ENCODE data around the gene GAL3ST2.

The GAL3ST2 gene

DNA sequence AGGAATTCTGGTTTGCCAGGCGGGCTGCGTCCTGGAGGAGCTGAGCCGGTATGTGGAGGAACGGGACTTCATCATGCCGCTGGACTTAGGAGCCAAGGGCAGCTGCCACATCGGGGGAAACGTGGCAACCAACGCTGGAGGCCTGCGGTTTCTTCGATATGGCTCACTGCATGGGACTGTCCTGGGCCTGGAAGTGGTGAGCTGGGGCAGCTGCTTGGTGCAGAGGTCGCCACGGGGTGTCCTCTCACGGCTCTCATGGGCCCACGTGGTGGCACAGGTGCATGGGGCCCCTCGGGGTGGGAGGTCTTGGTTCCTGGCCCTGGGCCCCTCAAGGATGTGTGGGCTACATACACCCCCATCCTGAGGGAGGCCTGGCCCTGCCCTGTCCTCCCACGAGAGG, 33.0 kb upstream of the GAL3ST2 start:
- Histone ChIP-seq H4K20me1 (ENCODE audit: insufficient read depth, low read length) (no peaks in the 10 kb centered on the region), H3K36me3 (replicated peaks; ENCODE audit: insufficient read depth, low read length) (no peaks in the 10 kb centered on the region), H3K4me2 (ENCODE audit: low read depth, low read length) (no peak overlapping the region), H2AFZ (ENCODE audit: low read length) (no peak overlapping the region), H3K4me1 (ENCODE audit: low read length) (no peaks in the 10 kb centered on the region), H3K9me3 (replicated peaks; ENCODE audit: insufficient read depth, low read length) (no peaks in the 10 kb centered on the region), H3K9ac (ENCODE audit: low read length) (no peak overlapping the region), H3F3A (ENCODE audit: insufficient read depth, low read length) (no peaks in the 10 kb centered on the region), H3K9me2 (replicated peaks; ENCODE audit: insufficient read depth, low read length) (no peaks in the 10 kb centered on the region), H3K27ac (ENCODE audit: low read length) (no peak overlapping the region), H3K4me3 (ENCODE audit: low read length) (no peak overlapping the region), H3K27me3 (replicated peaks; ENCODE audit: insufficient read depth, low read length) (no peaks in the 10 kb centered on the region), H3K79me2 (ENCODE audit: low read length) (no peaks in the 10 kb centered on the region)
- DNase-seq: no peak
- TF ChIP-seq, protein P1, sequence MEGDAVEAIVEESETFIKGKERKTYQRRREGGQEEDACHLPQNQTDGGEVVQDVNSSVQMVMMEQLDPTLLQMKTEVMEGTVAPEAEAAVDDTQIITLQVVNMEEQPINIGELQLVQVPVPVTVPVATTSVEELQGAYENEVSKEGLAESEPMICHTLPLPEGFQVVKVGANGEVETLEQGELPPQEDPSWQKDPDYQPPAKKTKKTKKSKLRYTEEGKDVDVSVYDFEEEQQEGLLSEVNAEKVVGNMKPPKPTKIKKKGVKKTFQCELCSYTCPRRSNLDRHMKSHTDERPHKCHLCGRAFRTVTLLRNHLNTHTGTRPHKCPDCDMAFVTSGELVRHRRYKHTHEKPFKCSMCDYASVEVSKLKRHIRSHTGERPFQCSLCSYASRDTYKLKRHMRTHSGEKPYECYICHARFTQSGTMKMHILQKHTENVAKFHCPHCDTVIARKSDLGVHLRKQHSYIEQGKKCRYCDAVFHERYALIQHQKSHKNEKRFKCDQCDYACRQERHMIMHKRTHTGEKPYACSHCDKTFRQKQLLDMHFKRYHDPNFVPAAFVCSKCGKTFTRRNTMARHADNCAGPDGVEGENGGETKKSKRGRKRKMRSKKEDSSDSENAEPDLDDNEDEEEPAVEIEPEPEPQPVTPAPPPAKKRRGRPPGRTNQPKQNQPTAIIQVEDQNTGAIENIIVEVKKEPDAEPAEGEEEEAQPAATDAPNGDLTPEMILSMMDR (IDR thresholded peaks at IDR 0.05; ENCODE audit: low read length): no peak
- TF ChIP-seq EZH2 (optimal IDR thresholded peaks at IDR 0.05; ENCODE audit: low read depth, low read length): no peak
- no peak for TF ChIP-seq EZH2phosphoT487 (IDR thresholded peaks at IDR 0.05; ENCODE audit: low read length)

DNA sequence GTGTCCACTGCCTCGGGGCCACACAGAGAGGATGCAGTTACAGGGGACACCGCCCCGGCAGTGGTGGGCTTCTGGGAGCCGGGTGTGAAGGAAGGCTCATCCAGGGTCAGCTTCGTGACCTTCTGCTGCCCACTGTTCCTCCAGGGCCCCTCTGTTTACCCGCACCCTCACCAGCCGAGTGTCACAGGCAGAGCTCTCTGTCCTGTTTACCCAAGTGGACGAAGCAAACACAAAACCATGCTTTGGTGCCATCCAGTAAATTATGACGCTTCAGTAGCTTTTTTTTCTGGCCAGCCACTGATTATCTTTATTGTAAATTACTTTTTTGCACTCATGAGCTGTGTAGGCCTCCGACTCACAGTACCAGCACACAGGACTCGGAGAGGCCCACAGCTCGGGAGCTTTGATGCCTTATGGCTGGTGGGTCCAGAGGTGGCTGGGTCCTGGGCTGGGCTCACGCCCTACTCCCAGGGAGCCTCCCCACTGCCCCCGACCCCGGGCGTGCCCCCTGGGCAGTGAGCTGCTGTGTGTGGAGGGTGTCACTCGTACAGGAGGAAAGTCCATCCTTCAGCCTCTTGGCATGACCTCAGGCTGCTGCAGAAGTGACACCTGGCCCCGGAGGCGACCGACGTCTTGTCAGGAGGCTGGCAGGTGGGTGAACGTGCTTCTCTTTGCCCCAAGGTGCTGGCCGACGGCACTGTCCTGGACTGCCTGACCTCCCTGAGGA, 32.4 kb upstream of the GAL3ST2 start:
- Histone ChIP-seq H3K9me3 (replicated peaks; ENCODE audit: insufficient read depth, low read length) (no peaks in the 10 kb centered on the region), H3K9me2 (replicated peaks; ENCODE audit: insufficient read depth, low read length) (no peaks in the 10 kb centered on the region), H3K4me2 (ENCODE audit: low read depth, low read length) (no peak overlapping the region), H3K27me3 (replicated peaks; ENCODE audit: insufficient read depth, low read length) (no peaks in the 10 kb centered on the region), H4K20me1 (ENCODE audit: insufficient read depth, low read length) (no peaks in the 10 kb centered on the region), H3K4me3 (ENCODE audit: low read length) (no peak overlapping the region), H3K4me1 (ENCODE audit: low read length) (no peaks in the 10 kb centered on the region), H3K27ac (ENCODE audit: low read length) (no peak overlapping the region), H3K9ac (ENCODE audit: low read length) (no peak overlapping the region), H3F3A (ENCODE audit: insufficient read depth, low read length) (no peaks in the 10 kb centered on the region), H3K36me3 (replicated peaks; ENCODE audit: insufficient read depth, low read length) (no peaks in the 10 kb centered on the region), H2AFZ (ENCODE audit: low read length) (no peak overlapping the region), H3K79me2 (ENCODE audit: low read length) (no peaks in the 10 kb centered on the region)
- TF ChIP-seq EZH2phosphoT487 (IDR thresholded peaks at IDR 0.05; ENCODE audit: low read length): no peak
- TF ChIP-seq EZH2 (optimal IDR thresholded peaks at IDR 0.05; ENCODE audit: low read depth, low read length): no peak
- TF ChIP-seq, protein P1 (IDR thresholded peaks at IDR 0.05; ENCODE audit: low read length): no peak
- DNase-seq: no peak

DNA sequence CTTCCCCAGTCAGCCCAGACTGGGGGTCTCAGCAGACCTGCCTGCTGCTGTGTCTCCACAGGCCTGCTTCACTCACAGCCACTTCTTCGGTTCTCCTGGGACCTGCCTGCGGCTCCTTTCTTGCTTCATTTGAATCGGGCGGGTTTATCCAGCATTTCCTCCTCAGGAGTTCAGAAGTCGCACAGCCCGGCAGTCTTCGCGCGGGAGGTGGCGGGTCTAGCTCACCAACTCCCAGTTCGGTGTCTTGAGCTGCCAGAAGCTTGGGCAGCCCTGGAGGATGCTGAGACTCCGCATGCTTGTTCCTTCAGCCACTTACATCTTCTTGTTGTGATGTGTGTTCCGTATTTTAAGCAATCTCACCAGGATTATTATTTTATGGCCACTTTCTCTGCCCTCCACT, 31.3 kb upstream of the GAL3ST2 start:
- Histone ChIP-seq H3K27me3 (replicated peaks; ENCODE audit: insufficient read depth, low read length) (no peaks in the 10 kb centered on the region), H3K36me3 (replicated peaks; ENCODE audit: insufficient read depth, low read length) (no peaks in the 10 kb centered on the region), H2AFZ (ENCODE audit: low read length) (no peak overlapping the region), H3K4me2 (ENCODE audit: low read depth, low read length) (no peak overlapping the region), H3K27ac (ENCODE audit: low read length) (no peak overlapping the region), H3K79me2 (ENCODE audit: low read length) (no peaks in the 10 kb centered on the region), H3K9me3 (replicated peaks; ENCODE audit: insufficient read depth, low read length) (no peaks in the 10 kb centered on the region), H3K9me2 (replicated peaks; ENCODE audit: insufficient read depth, low read length) (no peaks in the 10 kb centered on the region), H3F3A (ENCODE audit: insufficient read depth, low read length) (no peaks in the 10 kb centered on the region), H4K20me1 (ENCODE audit: insufficient read depth, low read length) (no peaks in the 10 kb centered on the region), H3K9ac (ENCODE audit: low read length) (no peak overlapping the region), H3K4me1 (ENCODE audit: low read length) (no peaks in the 10 kb centered on the region), H3K4me3 (ENCODE audit: low read length) (no peak overlapping the region)
- TF ChIP-seq EZH2 (optimal IDR thresholded peaks at IDR 0.05; ENCODE audit: low read depth, low read length) (no peak), EZH2phosphoT487 (IDR thresholded peaks at IDR 0.05; ENCODE audit: low read length) (no peak)
- TF ChIP-seq, protein P1 (IDR thresholded peaks at IDR 0.05; ENCODE audit: low read length): no peak
- DNase-seq: no peak
